OCI-LY7 (cell line): ENCODE measurements around the gene SLIT3. TPM values are rescaled to one million over a fixed set of nuclear protein-coding genes. Genes with fewer than 3 reads are reported as not detected.

ENCODE experiments used
- BruUV-seq: library from RNA; stranded (reverse); fragments of 400-500 nt; replicated peaks from 2 replicates; lab custom pipeline; 2021; lab: Mats Ljungman, UMichigan
- CTCF ChIA-PET: fragments of 300-600 bp; sonication (Branson Sonifier 250); formaldehyde crosslinking; loops from one replicate; lab custom pipeline; 2022; ENCODE audit warnings: antibody characterized with exemption; ENCODE audit not compliant: unreplicated experiment; lab: Charles Lee
- POLR2A ChIA-PET: fragments of 300-600 bp; sonication (Branson Sonifier 250); formaldehyde crosslinking; loops from one replicate; lab custom pipeline; 2022; ENCODE audit warnings: antibody characterized with exemption; lab: Charles Lee
- DNase-seq: peaks from one replicate; pipeline ENCODE4 v3.0.0-alpha.2; 2015; ENCODE audit warnings: low spot score
- H2AFZ ChIP-seq: fragments of 200-600 bp; sonication (generic), shearing (Covaris generic); 2 replicates; pipeline ENCODE4 v1.6.1; 2014; ENCODE audit warnings: mild to moderate bottlenecking, antibody characterized with exemption, low read length, moderate library complexity
- H3K27ac ChIP-seq: fragments of 200-600 bp; sonication (generic); 2 replicates; pipeline ENCODE4 v1.5.1; 2014; ENCODE audit warnings: mixed run types, low read depth, mild to moderate bottlenecking, moderate library complexity, low read length, inconsistent platforms; ENCODE audit not compliant: poor library complexity, severe bottlenecking
- H3K36me3 ChIP-seq: fragments of 200-600 bp; sonication (generic); 2 replicates; pipeline ENCODE4 v1.6.1; 2014; ENCODE audit warnings: mild to moderate bottlenecking, antibody characterized with exemption, low read length, moderate library complexity, mixed read lengths; ENCODE audit not compliant: insufficient read depth
- H3K4me1 ChIP-seq: fragments of 200-600 bp; sonication (generic); 2 replicates; pipeline ENCODE4 v1.5.1; 2014; ENCODE audit warnings: mild to moderate bottlenecking, low read length; ENCODE audit not compliant: insufficient read depth, poor library complexity, severe bottlenecking
- H3K4me2 ChIP-seq: fragments of 200-600 bp; sonication (generic); 2 replicates; pipeline ENCODE4 v1.6.1; 2014; ENCODE audit warnings: mild to moderate bottlenecking, low read length
- H3K4me3 ChIP-seq: fragments of 200-600 bp; sonication (generic); 2 replicates; pipeline ENCODE4 v1.5.1; 2014; ENCODE audit warnings: mild to moderate bottlenecking, low read depth, low read length; ENCODE audit not compliant: poor library complexity, severe bottlenecking
- H3K79me2 ChIP-seq: fragments of 200-600 bp; sonication (generic); 2 replicates; pipeline ENCODE4 v1.6.1; 2016; ENCODE audit warnings: low read depth, mild to moderate bottlenecking, low read length, moderate library complexity, mixed read lengths; ENCODE audit not compliant: insufficient read depth
- H3K9me2 ChIP-seq: fragments of 200-600 bp; sonication (generic); 2 replicates; pipeline ENCODE4 v1.6.1; 2016; ENCODE audit warnings: mild to moderate bottlenecking, low read length, mixed read lengths; ENCODE audit not compliant: insufficient read depth
- H3K9me3 ChIP-seq: fragments of 200-600 bp; sonication (generic); 2 replicates; pipeline ENCODE4 v1.6.1; 2014; ENCODE audit warnings: mild to moderate bottlenecking, mixed run types, low read length, mixed read lengths
- H4K20me1 ChIP-seq: fragments of 200-600 bp; sonication (generic); 2 replicates; pipeline ENCODE4 v1.6.1; 2014; ENCODE audit warnings: mild to moderate bottlenecking, antibody characterized with exemption, low read length, moderate library complexity, mixed read lengths; ENCODE audit not compliant: insufficient read depth
- CTCF ChIP-seq: fragments of 200-600 bp; sonication (generic); conservative IDR thresholded peaks from 2 replicates; pipeline ENCODE4 v1.5.1; 2014; ENCODE audit warnings: mild to moderate bottlenecking, antibody characterized with exemption, low read length, moderate library complexity, mixed read lengths
- EZH2phosphoT487 ChIP-seq: fragments of 200-600 bp; sonication (generic); IDR thresholded peaks from 2 replicates; pipeline ENCODE4 v1.6.1; 2018; ENCODE audit warnings: low read depth, borderline replicate concordance, mild to moderate bottlenecking, mixed run types, antibody characterized with exemption, low read length, moderate library complexity, mixed read lengths
- intact Hi-C: fragments of 100-400 bp; cut with micrococcal nuclease; formaldehyde crosslinking; loops from one replicate; pipeline ENCODE4 v1.10.0; 2022; ENCODE audit not compliant: unreplicated experiment
- total RNA-seq, 2 experiments: library from RNA; depleted of rRNA in 1 of 2; stranded (reverse); fragments of >200 nt in 1 of 2; shearing (Covaris generic) in 1 of 2; gene quantifications; 2 replicates each; pipeline ENCODE4 v1.2.3, GENCODE V29; 2014 to 2022

Gene SLIT3
- total RNA-seq, 2 experiments from 2014 or later = not detected

GRCh38 chr5:168770996-168771395 lies 529.9 kb downstream of the SLIT3 start:
- intact Hi-C loops = no loop called here
- Histone ChIP-seq H4K20me1 (no peaks in the 10 kb centered on the region), H3K9me3 (no peaks in the 10 kb centered on the region), H3K27ac (no peak overlapping the region), H3K9me2 (no peaks in the 10 kb centered on the region), H3K4me3 (no peak overlapping the region), H3K79me2 (no peaks in the 10 kb centered on the region), H2AFZ (no peak overlapping the region), H3K4me1 (no peaks in the 10 kb centered on the region), H3K36me3 (no peaks in the 10 kb centered on the region), H3K4me2 (no peak overlapping the region)
- no peak for DNase-seq
- TF ChIP-seq EZH2phosphoT487 (no peak), CTCF (no peak)
- POLR2A ChIA-PET = interaction anchor here (0.6 kb wide), 1 partner anchor 9 kb away, joined by 3 read pairs; no protein-coding TSS in a partner anchor
- CTCF ChIA-PET = no interaction called here
- BruUV-seq = no TSS peak

- no peaks in the 10 kb centered on the region for H3K36me3 ChIP-seq
- H3K9me2 ChIP-seq = no peaks in the 10 kb centered on the region
- POLR2A ChIA-PET = interaction anchor here (0.6 to 0.8 kb wide), 3 partner anchors 31 to 509 kb away, joined by 3 to 5 read pairs (median 3); no protein-coding TSS in a partner anchor
- H3K4me1 ChIP-seq = no peaks in the 10 kb centered on the region
- CTCF ChIA-PET = no interaction called here
- H3K9me3 ChIP-seq = no peaks in the 10 kb centered on the region
- TF ChIP-seq CTCF (no peak), EZH2phosphoT487 (no peak)
- BruUV-seq = no TSS peak
- H3K79me2 ChIP-seq = no peaks in the 10 kb centered on the region
- H3K4me2 ChIP-seq = no peak overlapping the region
- H3K27ac ChIP-seq = no peak overlapping the region
- H3K4me3 ChIP-seq = no peak overlapping the region
- H2AFZ ChIP-seq = no peak overlapping the region
- DNase-seq = no peak
- intact Hi-C loops = no loop called here
- no peaks in the 10 kb centered on the region for H4K20me1 ChIP-seq
Measured at GRCh38 chr5:168770036-168770498, 530.9 kb downstream of the SLIT3 start.

GRCh38 chr5:168768172-168768571 lies 532.8 kb downstream of the SLIT3 start:
- intact Hi-C loops = no loop called here
- TF ChIP-seq CTCF (no peak), EZH2phosphoT487 (no peak)
- Histone ChIP-seq H3K27ac (no peak overlapping the region), H3K4me3 (no peak overlapping the region), H4K20me1 (no peaks in the 10 kb centered on the region), H3K4me1 (no peaks in the 10 kb centered on the region), H2AFZ (no peak overlapping the region), H3K9me3 (no peaks in the 10 kb centered on the region), H3K9me2 (no peaks in the 10 kb centered on the region), H3K4me2 (no peak overlapping the region), H3K79me2 (no peaks in the 10 kb centered on the region), H3K36me3 (no peaks in the 10 kb centered on the region)
- DNase-seq = no peak
- ChIA-PET CTCF (no interaction called here), POLR2A (no interaction called here)
- no TSS peak for BruUV-seq
